GM19455 (cell line): ENCODE measurements around the gene ST3GAL2.

Source experiments
- ATAC-seq: cut with Tn5 transposase; IDR thresholded peaks from one replicate; pipeline ENCODE4 v1.9.1; 2021; ENCODE audit not compliant: unreplicated experiment

Gene ST3GAL2

DNA sequence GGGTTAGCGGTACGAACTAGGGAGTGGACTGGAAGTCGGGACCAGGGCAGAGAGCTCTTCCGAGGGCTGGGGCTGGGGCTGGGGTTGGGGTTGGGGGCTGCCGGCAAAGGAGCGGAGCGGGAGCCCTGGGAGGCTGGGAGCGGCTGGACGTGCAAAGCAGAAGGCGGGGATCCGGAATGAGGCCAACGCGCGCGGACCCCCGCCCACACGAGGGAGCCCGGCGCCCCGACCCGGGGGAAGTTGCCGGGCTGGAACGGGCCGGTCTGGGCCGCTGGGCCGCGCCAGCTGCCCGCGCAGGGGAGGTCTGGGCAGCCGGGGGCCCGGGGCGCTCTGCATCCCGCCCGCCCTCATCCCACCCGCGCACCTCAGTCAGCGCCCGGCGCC lies 323 bp downstream of the ST3GAL2 start:
- no peak for ATAC-seq

DNA sequence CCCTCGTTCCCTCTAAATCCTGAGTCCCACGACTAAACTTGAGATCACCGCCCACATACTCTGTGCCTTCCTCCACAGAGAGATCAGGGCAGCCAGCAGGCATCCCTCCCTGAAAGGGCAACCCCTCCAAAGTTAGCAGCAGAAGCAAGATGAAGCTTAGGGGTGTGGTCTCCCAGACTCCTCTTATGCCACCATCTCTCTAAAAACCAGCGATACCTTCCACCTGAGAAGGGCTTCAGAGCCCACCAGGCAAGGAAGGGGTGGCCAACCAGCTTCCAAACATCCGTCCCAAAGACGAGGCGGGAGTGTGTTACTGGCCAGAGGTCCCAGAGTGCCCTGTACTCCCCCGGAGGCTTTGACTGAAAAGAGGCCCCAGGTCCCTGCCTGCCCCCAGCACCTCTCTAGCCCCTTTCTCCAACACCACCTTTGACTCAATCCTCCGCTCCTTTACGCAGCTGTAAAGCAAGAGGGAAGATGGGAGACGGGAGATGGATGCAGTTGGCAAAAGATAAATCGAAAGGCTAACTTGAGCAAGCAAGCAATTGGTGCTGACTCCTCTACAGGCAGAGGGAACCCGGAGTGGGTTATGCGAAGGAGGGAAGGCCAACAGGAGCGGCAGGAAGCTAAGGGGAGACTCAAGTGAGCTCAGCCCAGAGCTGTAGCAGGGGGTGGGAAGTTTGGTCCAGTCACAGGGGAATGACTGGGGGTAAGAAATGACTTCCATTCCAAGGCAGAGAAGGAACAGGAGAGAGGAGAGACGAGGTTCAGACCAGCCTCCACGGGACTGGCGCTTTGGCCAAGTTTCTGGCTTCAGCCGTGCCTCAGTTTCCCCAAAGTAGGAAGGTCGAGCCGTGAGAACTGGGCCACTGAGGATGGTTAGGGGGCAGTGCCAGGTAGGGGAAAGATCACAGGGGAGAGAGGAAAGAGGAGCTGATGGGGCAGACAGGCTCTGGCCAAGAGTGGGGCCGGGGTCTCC lies 1.0 kb downstream of the ST3GAL2 start:
- ATAC-seq, result no peak

DNA sequence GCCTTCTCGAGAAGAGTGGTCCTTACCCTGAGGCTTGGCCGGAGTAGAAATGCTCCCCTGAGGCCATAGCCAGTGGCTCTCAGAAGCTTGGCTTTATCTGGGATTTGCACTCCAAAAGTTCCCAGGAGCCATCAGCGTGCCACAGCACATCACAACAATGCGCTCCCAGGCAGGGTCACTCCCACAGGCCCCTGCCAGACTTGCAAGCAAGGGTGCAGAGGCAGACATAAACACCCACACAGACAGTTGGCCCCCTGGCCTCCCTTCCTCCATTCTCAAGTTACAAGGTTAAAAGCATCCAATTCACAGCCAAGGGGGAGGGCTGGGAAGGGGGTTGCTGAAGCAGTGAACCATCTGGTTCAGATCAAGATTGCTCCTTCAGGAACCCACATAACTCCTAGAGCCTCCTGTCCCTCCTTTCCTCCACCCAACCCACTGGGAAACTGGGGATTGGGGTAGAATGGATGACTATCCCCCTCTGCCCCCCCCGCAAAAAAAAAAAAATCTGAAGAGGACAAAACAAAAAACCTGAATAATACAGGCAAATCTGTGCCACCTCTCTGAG lies 1.8 kb downstream of the ST3GAL2 start:
- ATAC-seq, result no peak

DNA sequence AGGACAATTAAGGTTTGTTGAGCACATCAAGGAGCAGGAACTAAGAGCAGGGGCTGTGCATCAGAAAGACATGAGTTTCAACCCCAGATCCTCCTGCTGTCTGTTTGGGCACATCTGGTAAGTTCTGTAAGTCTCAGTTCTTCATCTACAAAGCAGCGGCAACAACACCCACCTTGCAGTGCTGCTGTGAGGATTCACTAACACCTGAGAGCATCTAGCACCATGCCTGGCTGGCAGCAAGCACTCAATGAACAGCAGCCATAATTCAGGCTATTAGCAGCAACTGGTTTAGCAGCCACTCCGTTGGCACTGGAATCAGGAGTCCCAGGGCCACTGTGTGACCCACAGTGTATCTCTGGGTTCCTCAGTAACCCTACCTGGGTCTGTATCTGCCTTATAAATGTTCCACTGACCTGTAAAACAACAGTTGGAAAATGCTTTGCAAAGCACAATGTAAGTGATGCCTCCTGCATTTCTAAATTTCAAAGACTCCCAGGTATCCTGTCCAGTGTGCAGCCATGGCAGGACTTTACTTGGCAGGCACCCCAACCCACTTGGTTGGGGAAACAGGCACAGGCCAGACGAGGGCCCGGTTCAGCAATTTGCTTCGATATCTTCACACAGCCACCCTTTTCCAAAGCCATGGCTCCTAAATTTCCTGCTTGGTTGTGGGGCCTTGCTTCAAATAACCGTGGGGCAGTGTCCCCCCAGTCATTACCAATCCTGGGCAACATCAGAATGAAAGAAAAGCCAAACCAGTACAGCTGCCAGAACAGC lies 4.2 kb downstream of the ST3GAL2 start:
- no peak for ATAC-seq

DNA sequence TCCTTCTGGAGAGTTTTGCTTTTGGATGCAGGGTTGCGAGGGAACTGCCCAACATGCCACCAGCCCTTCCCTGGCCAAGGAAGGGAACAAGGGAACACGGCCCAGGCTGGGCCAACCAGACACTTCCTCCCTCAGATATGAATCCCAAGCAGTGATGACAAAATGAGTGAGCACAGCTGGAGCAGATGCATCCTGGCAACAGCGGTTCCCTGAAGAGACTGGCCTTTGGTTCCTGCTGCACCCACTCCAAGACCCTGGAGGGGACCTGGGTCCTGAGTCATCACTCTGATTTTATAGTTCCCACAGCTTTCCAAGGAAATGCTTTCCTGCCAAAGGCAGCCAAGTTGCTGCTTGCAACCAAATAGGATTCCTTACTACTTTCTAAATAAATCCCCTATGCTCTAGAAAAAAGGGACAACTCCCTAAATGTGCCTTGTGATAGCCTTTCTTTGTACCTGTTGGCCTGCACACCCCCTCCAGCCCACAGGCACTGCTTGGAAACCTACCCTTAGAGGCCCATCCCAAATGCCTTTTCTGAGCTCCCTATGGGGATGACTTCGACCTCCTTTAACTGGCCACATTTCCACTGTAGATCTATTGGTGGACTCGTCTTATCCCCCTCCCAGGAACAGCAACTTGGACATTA lies 5.3 kb downstream of the ST3GAL2 start:
- no peak for ATAC-seq

DNA sequence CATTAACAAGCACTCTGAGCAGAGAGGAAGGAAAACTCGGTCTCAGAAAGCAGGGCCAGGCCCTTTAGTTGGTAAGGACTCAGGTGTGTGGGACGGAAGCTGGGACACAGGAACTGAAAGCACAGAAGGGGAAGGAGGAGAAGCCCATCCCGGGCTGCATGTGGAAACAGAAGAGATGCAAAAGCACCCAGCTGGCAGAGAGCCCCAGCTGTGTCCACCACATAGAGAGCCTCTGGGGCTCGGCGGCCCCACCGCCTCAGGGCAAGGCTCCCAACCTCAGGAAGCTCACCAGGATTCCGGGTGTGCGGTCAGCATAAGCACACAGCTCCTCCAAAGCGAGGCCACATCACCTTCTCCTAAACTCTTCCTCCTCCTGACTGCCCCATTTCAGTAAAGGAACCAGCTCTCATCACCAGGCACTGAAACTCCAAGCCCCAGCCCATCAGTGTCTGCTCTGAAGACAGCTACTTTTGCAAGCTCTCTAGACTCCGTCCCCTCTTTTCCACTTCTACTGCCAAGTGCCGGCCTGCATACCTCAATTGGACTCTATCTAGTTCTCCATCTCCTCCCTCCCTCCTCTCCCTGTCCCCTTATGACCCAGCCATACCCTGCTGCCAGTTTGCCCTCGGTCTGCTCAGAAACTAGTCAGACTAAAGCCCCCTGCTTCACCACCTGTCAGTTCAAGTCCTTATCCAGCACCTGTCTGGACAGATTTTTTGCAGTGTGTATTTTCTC lies 6.0 kb downstream of the ST3GAL2 start:
- no peak for ATAC-seq

DNA sequence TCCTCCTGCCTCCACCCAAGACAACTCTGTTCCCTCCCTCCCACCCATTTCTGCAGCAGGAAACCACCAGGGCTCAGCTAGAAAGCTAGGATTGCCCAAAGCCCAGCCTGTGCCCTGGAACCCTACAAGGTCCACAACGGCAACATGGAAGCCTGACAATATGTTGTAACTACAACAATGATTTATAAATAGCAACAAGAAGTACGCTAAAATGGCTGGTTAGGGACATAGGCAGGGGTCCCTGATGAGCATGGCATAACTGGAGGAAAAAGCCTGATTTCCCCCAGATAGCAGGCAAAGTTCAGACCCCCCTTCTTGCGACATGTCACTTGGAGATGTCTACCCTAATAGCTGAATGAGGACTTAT lies 6.6 kb downstream of the ST3GAL2 start:
- ATAC-seq, result no peak

DNA sequence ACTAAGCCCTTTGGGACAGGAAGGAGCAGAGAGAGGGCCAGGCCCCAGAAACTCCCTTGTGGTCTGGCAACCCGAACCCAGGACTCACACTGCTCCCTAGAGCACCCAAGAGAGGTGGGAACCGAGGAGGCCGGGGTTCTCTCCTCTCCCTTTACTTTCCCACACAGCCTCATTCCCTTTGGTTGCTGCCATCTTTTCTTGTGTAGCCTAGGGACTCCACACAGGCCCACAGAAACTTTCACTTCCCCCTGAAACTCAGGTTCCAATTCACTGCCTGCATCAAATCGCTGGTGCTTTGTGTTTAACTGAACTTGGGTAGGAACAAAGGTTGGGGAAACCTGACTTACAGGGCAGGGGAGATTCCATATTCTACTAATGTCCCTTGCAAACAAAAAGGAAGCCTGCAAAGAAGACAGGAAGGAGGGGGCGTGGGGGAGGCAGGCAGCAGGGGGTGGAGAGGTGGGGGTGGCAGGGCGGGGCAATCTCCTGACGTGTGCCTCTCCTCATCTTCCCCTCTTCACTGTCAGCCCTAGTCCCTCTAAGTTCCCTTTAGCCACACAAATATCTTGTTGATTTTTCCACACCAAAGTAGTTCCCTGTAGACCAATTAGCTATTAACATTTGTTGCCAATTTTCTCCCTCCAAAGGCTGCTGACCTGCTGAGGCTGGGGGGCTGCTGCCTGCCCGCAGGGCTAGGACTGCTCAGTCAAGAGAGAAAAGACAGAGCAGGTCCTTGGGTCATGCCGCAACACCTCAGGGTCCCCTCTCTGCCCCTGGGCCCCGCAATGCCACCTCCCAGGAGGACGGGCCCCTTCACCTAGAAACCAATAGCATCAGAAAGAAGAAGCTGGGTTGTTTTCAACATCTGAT lies 8.0 kb downstream of the ST3GAL2 start:
- peak; percentile 43 for ATAC-seq

DNA sequence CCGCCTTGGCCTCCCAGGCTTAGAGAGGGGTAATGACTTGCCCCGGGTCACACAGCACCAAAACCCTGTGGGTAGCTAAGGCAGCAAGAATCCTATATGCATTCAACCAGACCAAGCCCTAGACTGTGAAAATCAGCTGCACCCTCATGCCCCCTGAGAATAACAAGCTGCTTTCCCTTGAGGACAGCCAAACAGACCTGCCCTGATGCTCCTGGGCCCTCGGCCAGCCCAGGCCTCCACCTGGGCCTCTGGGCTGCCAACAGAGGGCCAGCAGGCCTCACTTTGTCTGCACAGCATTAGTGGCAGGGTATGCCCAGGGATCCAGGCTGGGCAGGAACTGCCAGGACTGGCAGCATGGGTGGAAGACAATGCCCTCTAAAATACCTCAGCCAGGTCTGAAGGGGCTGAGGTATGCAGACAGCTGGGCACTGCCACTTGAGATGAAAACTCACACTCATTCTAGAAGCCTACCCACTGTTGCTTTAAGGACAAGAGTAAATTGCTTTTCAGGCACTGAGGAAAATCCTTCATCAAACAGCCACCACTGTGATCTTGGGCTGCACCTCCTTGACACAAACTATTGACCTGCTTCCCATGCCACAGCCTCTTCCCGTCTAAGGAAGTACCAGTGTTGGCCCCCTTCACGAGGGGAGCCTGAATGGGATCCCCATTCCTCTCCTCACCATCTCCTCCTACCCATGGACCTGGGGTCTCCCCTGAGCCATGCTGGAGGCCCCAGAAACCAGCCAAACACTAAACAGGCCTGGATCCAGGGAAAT lies 8.8 kb downstream of the ST3GAL2 start:
- no peak for ATAC-seq

DNA sequence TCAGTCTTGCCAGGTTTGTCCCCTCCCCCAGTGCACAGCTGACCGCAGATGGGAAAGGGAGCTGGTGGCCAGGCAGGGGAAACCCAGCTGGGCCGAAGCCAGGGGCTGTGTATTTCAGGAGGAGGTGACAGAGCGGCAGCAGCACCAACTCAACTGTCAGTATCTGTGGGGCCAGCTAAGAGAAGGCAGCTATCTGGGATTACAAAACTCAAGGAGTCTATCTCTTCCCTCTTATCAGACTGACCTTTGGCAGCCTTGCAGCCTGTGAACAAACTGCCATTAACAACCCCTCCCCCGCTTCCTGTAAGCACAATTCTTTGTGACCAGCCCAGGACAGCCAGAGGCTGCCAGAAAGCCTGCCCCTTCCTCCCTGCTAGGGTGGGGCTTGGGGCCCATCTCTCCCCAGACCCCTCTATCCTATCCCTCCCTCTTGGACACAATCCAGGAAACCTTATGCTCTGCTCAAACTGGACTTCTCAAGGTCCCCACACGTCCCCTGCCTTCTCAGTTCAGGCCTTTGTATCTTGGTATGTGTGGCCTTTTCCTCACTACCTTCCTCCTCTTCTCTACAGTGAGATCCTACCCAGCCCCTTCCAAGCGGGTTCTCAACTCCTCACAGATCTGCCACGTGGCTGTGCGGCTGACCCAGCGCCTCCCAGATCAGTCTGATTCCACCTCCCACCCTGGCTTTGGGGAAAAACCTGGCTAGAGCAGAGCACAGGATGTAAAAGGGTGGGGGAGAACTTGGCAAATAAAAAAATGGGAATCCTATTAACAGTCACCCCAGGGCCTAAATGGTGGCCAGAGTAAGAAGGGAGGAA lies 10.5 kb downstream of the ST3GAL2 start:
- ATAC-seq, result no peak

DNA sequence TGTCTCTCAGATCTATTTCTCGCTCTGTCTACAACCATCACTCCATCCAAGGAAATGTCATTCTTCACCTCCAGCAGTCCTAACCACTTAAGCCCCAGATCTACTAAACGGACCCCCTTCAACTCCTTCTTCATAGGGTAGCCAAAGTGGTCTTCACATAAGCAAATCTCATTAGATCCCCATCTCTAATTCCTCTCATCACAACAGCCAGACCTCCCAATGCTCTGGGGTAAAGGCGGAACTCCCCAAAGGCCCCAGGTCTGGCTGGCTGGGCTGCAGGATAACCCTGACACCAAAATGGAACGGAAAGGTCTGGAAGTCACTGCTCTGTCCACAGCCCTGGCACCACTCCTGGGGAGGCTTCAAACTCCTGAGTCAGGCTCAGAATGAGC lies 11.1 kb downstream of the ST3GAL2 start:
- ATAC-seq, result no peak

DNA sequence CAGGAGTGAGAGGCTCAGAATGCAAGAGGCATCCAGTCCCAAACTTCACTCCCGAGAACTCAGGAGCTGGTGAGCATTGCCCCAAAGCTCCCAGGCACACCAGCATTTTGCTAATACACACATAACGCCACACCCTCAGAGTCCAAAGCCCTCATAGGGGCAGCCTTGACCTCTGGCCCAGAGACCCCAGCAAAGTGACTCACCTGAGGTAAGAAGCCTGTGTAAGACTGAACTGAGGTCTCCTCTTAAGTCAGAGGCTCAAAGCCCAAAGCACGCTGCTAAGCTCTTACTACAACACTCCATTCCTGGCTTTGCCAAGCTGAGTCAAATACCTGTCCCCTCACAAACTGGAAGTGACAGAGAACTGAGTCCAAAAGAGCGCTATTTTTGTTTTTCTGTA lies 16.4 kb downstream of the ST3GAL2 start:
- no peak for ATAC-seq

DNA sequence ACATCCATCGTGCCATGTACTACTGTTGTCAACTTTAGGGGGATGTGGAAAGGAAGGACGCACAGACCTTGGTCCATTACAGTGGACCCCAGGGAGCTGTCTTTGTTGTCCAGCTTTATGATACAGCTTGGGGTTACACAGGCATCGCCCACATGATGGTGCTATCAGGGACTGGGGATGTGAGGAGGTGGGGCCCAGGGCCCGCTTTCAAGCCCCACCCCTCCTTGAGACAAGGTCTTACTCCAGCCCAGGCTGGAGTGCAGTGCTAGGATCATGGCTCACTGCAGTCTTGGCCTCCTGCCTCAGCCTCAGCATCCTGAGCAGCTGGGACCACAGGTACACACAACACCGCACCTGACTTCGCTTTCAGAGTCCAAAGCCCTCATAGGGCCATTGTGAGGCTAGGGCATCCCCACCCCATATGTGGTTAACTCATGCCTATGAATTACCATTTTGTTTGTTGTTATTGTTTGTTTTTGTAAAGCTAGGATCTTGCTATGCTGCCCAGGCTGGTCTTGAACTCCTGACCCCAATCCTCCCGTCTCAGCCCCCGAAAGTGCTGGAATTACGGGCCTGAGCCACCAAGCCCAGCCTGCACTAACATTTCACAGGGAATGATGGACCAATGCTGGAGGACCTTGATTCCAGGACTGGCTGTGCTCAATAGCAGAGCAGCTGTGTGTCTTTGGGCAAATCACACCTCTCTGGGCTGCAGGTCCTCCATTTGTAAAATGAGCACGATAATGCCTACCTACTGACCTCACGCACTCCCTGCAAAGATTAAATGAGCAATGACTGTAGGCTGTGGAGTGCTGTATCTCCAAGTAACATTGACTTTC lies 17.2 kb downstream of the ST3GAL2 start:
- ATAC-seq, result no peak

DNA sequence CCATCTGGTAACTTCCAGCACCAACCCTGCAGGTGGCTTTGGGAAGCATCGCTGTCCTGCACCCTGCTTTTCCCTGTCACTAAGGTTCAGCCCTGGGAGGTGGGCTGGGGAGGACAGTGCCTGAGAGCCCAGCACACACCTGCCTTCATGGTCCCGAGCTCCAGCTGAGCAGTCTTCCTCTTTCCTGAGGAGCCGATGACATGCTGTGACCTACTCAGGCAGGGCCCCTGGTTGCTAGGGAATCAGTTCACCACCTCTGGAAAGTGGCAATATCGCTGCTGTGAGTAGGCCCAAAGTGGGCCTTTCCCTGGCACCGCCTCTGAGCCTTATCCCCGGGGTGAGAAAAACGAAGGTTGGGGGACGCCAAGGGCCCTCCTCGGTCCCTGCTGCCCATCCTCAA lies 17.9 kb downstream of the ST3GAL2 start:
- ATAC-seq, result no peak

DNA sequence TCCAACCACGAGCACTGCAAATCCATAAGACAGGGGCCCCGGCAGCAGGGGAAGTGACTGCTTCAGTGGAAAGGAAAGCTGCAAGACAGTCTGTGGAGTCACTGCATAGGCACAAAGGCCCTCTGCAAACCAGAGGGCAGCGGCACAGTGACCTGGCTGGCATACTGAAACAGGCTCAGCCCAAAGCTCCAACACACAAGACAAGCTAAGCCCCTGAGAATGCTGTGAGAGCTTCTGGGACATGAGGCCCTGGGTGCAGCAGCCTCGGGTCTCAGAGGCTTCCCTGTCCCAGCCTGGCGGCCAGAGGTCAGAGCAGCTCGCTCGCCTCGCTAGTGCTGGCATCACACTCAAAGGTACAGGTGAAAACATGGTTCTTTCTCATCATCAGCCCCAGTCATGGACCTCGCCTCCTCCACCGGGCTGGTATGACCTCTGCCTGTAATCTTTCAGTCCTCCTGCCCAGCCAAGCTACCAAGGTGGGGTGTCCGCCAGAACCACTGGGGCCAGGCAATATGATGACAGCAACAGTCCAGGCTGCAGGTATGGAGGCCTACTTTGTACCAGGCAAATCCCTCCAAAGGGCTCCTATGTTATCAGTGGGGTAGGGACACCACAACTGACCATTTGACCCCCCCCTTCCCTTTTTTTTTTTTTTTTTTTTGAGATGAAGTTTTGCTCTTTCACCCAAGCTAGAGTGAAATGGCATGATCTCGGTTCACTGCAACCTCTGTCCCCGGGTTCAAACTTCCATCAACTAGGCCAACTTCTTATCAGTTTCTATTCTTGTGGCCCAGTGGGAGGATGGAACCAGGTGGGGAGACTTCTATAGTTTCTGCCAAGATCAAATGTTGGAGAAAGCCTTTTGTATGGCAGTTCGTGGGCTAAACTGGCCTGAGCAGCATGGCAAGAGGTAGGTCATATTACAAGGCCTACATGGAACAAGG lies 19.2 kb downstream of the ST3GAL2 start:
- ATAC-seq, result no peak

DNA sequence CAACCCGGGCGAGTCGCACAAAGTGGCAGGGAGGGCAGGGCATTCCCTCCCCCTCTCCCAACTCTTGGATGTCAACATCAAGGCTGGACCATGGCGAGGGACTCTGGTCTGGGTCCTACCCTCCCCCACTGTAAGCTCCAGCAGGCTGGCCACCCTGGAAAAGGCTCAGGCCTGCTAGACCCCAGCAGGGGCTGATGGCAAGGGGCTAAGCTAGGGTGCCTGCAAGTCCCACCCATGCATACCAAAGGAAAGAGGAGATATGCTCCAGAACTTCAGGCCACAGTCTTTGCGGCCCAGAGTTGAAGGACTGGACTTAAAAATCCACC lies 19.9 kb downstream of the ST3GAL2 start:
- no peak for ATAC-seq
